Stimulated activated CD8-positive, alpha-beta memory T cell treated with anti-CD3 and anti-CD28 coated beads, Interleukin-4, amount 100 ng/mL, for 48 hours (primary cell): ENCODE results near the gene FSCN2.

ENCODE experiments used
- DNase-seq: peaks from one replicate; pipeline ENCODE4 v3.0.0-alpha.2; 2020

FSCN2 gene

GRCh38 chr17:81491181-81491581 lies 37.0 kb upstream of the FSCN2 start:
- no peak for DNase-seq

GRCh38 chr17:81491761-81492160 lies 36.4 kb upstream of the FSCN2 start:
- DNase-seq: no peak

DNA sequence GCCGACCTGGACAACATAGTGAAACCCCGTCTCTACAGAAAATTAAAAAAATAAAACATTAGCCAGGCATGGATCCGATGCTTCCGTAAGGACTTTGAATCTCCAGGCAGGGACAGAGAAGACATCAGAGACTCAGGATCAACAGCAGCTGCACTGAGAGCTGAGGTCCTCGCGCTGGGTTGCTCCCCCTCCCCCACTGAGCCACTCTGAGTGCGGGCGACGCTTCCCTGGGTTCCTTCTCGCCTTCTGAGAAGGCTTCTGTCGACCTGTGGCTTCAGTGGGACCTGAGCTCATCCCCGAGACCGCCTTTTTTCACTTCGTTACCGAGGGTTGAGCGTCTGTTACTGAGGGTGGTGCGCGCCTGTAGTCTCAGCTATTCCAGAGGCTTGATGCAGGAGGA lies 36.0 kb upstream of the FSCN2 start:
- DNase-seq: no peak

- no peak for DNase-seq
Measured at GRCh38 chr17:81492706-81493105, 35.5 kb upstream of the FSCN2 start.

GRCh38 chr17:81493198-81494038 lies 34.8 kb upstream of the FSCN2 start:
- DNase-seq: no peak

DNA sequence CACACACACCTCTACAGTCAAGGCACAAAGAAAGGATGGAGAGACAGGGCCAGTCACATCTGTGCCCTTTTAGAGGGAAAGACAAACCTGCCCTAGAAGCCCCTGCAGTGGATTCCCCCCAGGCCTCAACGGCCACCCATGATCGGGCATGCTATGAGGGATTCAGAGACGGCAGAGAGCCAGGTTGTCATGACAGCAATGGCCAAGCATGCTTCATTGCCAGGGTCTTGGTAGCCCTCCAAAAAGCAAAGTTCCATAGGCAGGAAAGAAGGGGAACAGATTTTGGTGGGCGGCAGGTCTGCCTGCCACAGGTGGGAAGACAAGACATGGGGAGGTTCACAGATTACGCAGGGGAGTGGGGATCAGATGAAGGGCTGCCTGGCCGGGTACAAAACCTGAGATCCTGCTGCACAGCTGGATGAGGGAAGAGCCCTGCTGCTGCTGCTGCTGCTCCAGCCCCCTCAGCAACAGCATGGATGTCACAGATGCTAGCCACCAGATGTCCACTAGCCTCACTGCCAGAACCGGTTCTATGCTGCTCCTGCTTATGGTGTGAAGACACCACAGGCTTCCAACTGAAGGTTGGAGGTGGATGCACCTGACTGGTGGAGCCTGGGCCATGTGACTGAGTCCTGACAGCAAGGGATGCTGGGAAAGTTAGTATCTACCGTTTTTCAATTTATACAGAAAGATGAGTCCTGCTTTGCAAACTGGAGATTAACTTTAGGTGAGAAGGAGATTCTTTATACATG lies 33.4 kb upstream of the FSCN2 start:
- no peak for DNase-seq

- no peak for DNase-seq
Measured at GRCh38 chr17:81498953-81499600, 29.1 kb upstream of the FSCN2 start.

GRCh38 chr17:81499601-81499970 lies 28.6 kb upstream of the FSCN2 start:
- no peak for DNase-seq

DNA sequence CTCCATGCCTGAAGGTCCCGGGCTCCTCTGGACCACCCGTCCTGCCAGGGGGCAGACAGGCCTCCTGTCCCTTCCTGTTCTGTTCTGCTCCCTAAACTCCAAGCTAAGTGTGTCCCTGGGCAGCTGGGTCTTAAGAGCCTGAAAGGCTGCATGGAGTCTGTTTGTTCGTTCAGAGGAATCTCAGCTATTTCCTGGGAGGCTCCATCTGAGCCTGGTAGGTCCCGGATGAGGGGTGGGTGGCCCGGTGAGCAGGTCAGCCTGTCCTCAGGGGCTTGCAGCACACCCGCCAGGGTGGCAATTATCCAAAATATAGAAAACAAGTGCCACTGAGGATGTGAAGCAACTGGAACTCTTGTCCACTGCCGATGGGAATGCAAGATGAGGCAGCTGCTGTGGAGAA lies 28.1 kb upstream of the FSCN2 start:
- DNase-seq: no peak

DNA sequence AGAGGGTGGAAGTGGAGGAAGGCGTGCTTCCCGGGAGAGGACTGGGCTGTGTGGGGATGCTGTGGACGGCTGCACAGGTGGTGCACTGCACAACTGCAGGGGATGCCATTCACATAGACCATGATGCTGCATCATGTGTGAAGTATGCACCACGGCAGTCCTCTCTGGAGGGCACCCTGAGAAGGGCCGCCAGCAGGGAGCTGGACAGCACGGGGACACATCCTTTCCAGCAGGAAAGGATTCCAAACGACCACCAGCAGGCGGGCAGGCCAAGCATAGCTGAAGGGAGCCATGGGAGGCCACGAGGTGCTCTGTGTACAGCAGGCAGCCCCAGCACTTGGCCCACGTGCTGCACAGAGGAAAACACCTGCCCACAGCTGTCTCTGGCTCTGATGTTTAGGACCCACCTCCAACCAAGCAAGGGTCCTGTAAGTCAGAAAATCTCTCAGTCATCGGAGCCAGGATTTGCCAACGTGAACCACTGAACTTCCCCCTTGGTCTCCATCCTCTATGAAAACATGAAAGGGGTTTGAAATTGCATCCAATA lies 25.6 kb upstream of the FSCN2 start:
- DNase-seq: no peak

GRCh38 chr17:81503619-81504018 lies 24.6 kb upstream of the FSCN2 start:
- no peak for DNase-seq

GRCh38 chr17:81508639-81509206 lies 19.5 kb upstream of the FSCN2 start:
- peak; percentile 55 for DNase-seq

- DNase-seq: peak; percentile 46
Measured at GRCh38 chr17:81509207-81509971, 18.8 kb upstream of the FSCN2 start.

GRCh38 chr17:81509972-81510784 lies 18.0 kb upstream of the FSCN2 start:
- no peak for DNase-seq

GRCh38 chr17:81510785-81511553 lies 17.2 kb upstream of the FSCN2 start:
- peak; percentile 61 for DNase-seq

GRCh38 chr17:81511554-81511803 lies 16.7 kb upstream of the FSCN2 start:
- no peak for DNase-seq

GRCh38 chr17:81511804-81512561 lies 16.2 kb upstream of the FSCN2 start:
- peak; percentile 66 for DNase-seq

GRCh38 chr17:81512562-81513371 lies 15.4 kb upstream of the FSCN2 start, which contains the start of gene ACTG1:
TSS of gene ACTG1 (minus strand) at chr17:81512799. CDS start at chr17:81512354, 445 bp downstream.
- DNase-seq: peak; percentile 92

DNA sequence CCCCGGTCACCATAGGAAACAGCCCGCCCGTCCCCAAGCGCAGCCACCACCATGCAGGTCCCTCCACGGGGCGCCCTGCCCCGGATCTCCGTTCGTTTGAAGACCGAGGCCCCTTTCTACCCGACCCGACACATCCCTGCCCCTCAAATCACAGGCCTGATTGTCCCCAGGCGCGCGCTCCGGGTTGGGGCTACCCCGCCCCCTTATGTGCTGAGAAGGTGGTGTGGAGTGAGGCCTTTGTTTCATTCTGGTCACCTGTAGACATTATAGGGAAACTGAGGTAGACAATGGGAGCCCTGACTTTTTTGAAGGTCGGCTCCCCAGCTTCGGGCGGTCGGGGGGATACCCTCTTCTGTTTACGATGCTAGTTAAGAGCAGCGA lies 14.8 kb upstream of the FSCN2 start:
- peak; percentile 79 for DNase-seq
